Dendritic cell treated with granulocyte-macrophage colony-stimulating factor and Interleukin-4, amounts not matched to agents 40 ng/mL and 50 ng/mL, for 4 days (primary cell): ENCODE measurements around the gene PRPF6.
"Not testable (repeated sequence)": the region's sequence is repeated elsewhere in the genome, so short reads cannot be mapped to it uniquely, and the experiment has no call there.

Experiments used
- H3K27ac Mint-ChIP-seq: one replicate; pipeline ENCODE4 v1.8.0; 2022; ENCODE audit warnings: mild to moderate bottlenecking, mixed read lengths
- H3K27me3 Mint-ChIP-seq: one replicate; pipeline ENCODE4 v1.8.0; 2022; ENCODE audit warnings: mild to moderate bottlenecking, mixed read lengths
- H3K36me3 Mint-ChIP-seq: one replicate; pipeline ENCODE4 v1.8.0; 2022; ENCODE audit warnings: low read depth, mixed read lengths
- H3K4me1 Mint-ChIP-seq: one replicate; pipeline ENCODE4 v1.8.0; 2022; ENCODE audit warnings: low read depth, mixed read lengths
- H3K4me3 Mint-ChIP-seq: one replicate; pipeline ENCODE4 v1.8.0; 2022; ENCODE audit warnings: mild to moderate bottlenecking, moderate library complexity, mixed read lengths
- H3K9me3 Mint-ChIP-seq: one replicate; pipeline ENCODE4 v1.8.0; 2022; ENCODE audit warnings: mixed read lengths
- intact Hi-C: fragments of 100-400 bp; cut with micrococcal nuclease; formaldehyde crosslinking; loops from one replicate; pipeline ENCODE4 v1.15.0; 2022

The PRPF6 gene

GRCh38 chr20:63970714-63971431 lies 10.1 kb upstream of the PRPF6 start:
- H3K27ac Mint-ChIP-seq, result no peak overlapping the region
- intact Hi-C loops, result loop anchor here (5.0 kb wide), 3 partner anchors 59 to 534 kb away; partner anchors contain the start of gene PTK6
- peaks cover 5% of the 10 kb centered on the region for H3K9me3 Mint-ChIP-seq
- H3K27me3 Mint-ChIP-seq, result peaks cover 33% of the 10 kb centered on the region
- peaks cover 24% of the 10 kb centered on the region for H3K4me1 Mint-ChIP-seq
- peaks cover 25% of the 10 kb centered on the region for H3K36me3 Mint-ChIP-seq
- no peak overlapping the region for H3K4me3 Mint-ChIP-seq

- H3K36me3 Mint-ChIP-seq, result peaks cover 20% of the 10 kb centered on the region
- peaks cover 33% of the 10 kb centered on the region for H3K4me1 Mint-ChIP-seq
- not testable (repeated sequence) for H3K4me3 Mint-ChIP-seq, H3K27ac Mint-ChIP-seq, H3K9me3 Mint-ChIP-seq
- intact Hi-C loops, result loop anchor here (5.0 kb wide), 3 partner anchors 60 to 535 kb away; partner anchors contain the start of gene PTK6
- H3K27me3 Mint-ChIP-seq, result peaks cover 38% of the 10 kb centered on the region
These were observed 9.0 kb upstream of the PRPF6 start for GRCh38 chr20:63971960-63972311.

GRCh38 chr20:63972312-63973159 lies 8.4 kb upstream of the PRPF6 start:
- intact Hi-C loops, result loop anchor here (5.0 kb wide), 3 partner anchors 60 to 535 kb away; partner anchors contain the start of gene PTK6
- Mint-ChIP-seq H3K27me3 (peaks cover 38% of the 10 kb centered on the region), H3K9me3 (no peaks in the 10 kb centered on the region), H3K27ac (no peak overlapping the region), H3K4me3 (no peak overlapping the region), H3K4me1 (peaks cover 39% of the 10 kb centered on the region), H3K36me3 (peaks cover 14% of the 10 kb centered on the region)

- Mint-ChIP-seq H3K27ac (peak overlapping the region; percentile 38), H3K36me3 (peaks cover 12% of the 10 kb centered on the region), H3K9me3 (no peaks in the 10 kb centered on the region), H3K27me3 (peaks cover 37% of the 10 kb centered on the region), H3K4me1 (peaks cover 43% of the 10 kb centered on the region), H3K4me3 (no peak overlapping the region)
- intact Hi-C loops, result loop anchor here (5.0 kb wide), 3 partner anchors 61 to 536 kb away; partner anchors contain the start of gene PTK6
These were observed 7.8 kb upstream of the PRPF6 start for GRCh38 chr20:63973160-63973479.

GRCh38 chr20:63973636-63974401 lies 7.1 kb upstream of the PRPF6 start:
- Mint-ChIP-seq H3K36me3 (peaks cover 12% of the 10 kb centered on the region), H3K9me3 (no peaks in the 10 kb centered on the region), H3K27ac (peak overlapping the region; percentile 38), H3K4me1 (peaks cover 43% of the 10 kb centered on the region), H3K4me3 (no peak overlapping the region), H3K27me3 (peaks cover 30% of the 10 kb centered on the region)
- intact Hi-C loops, result loop anchor here (5.0 kb wide), 3 partner anchors 62 to 537 kb away; partner anchors contain the start of gene PTK6

- Mint-ChIP-seq H3K27me3 (peaks cover 28% of the 10 kb centered on the region), H3K27ac (peak overlapping the region; percentile 38), H3K9me3 (no peaks in the 10 kb centered on the region), H3K4me3 (no peak overlapping the region), H3K36me3 (peaks cover 12% of the 10 kb centered on the region), H3K4me1 (peaks cover 41% of the 10 kb centered on the region)
- intact Hi-C loops, result loop anchor here (5.0 kb wide), 3 partner anchors 62 to 537 kb away; partner anchors contain the start of gene PTK6
These were observed 6.3 kb upstream of the PRPF6 start for GRCh38 chr20:63974402-63975200.

- intact Hi-C loops, H3K9me3 Mint-ChIP-seq: not testable (repeated sequence)
- peaks cover 55% of the 10 kb centered on the region for H3K4me1 Mint-ChIP-seq
These were observed 4.4 kb upstream of the PRPF6 start for GRCh38 chr20:63976511-63976910.

GRCh38 chr20:63976980-63977738 lies 3.8 kb upstream of the PRPF6 start:
- H3K4me1 Mint-ChIP-seq, result peaks cover 61% of the 10 kb centered on the region
- peaks cover 12% of the 10 kb centered on the region for H3K36me3 Mint-ChIP-seq
- H3K27ac Mint-ChIP-seq, result no peak overlapping the region
- H3K9me3 Mint-ChIP-seq, result no peaks in the 10 kb centered on the region
- H3K27me3 Mint-ChIP-seq, result peaks cover 16% of the 10 kb centered on the region
- intact Hi-C loops, result no loop called here
- H3K4me3 Mint-ChIP-seq, result no peak overlapping the region

More at GRCh38 chr20:63976511-63976910, 4.4 kb upstream of the PRPF6 start:
- H3K27ac Mint-ChIP-seq, H3K4me3 Mint-ChIP-seq: not testable (repeated sequence)
- peaks cover 12% of the 10 kb centered on the region for H3K36me3 Mint-ChIP-seq
- H3K27me3 Mint-ChIP-seq, result peaks cover 16% of the 10 kb centered on the region

GRCh38 chr20:63977739-63978276 lies 3.1 kb upstream of the PRPF6 start:
- Mint-ChIP-seq H3K27me3 (peaks cover 12% of the 10 kb centered on the region), H3K27ac (peak overlapping the region; percentile 67), H3K36me3 (peaks cover 19% of the 10 kb centered on the region), H3K9me3 (no peaks in the 10 kb centered on the region), H3K4me1 (peaks cover 68% of the 10 kb centered on the region), H3K4me3 (no peak overlapping the region)
- intact Hi-C loops, result no loop called here

- intact Hi-C loops, result no loop called here
- Mint-ChIP-seq H3K27ac (peak overlapping the region; percentile 67), H3K4me3 (peak overlapping the region; percentile 69), H3K4me1 (peaks cover 68% of the 10 kb centered on the region), H3K9me3 (no peaks in the 10 kb centered on the region), H3K27me3 (peaks cover 5% of the 10 kb centered on the region), H3K36me3 (peaks cover 27% of the 10 kb centered on the region)
These were observed 2.4 kb upstream of the PRPF6 start for GRCh38 chr20:63978319-63979228.

- Mint-ChIP-seq H3K36me3 (peaks cover 33% of the 10 kb centered on the region), H3K4me1 (peaks cover 62% of the 10 kb centered on the region), H3K9me3 (no peaks in the 10 kb centered on the region), H3K4me3 (peak overlapping the region; percentile 69), H3K27me3 (peaks cover 5% of the 10 kb centered on the region), H3K27ac (peak overlapping the region; percentile 67)
- intact Hi-C loops, result no loop called here
These were observed 1.7 kb upstream of the PRPF6 start for GRCh38 chr20:63979229-63979556.
